Neural cell (in vitro differentiated cells): ENCODE results near the gene RAB13. TPM values are rescaled to one million over a fixed set of nuclear protein-coding genes. Genes with fewer than 3 reads are reported as not detected.

Experiments
- H2AFZ ChIP-seq: fragments of 200-600, 300-800 bp; sonication (generic), shearing (Covaris generic); 2 replicates; pipeline ENCODE4 v1.6.0; 2014; ENCODE audit warnings: low read depth, mild to moderate bottlenecking, antibody characterized with exemption, low read length, moderate library complexity
- H3F3A ChIP-seq: fragments of 200-600 bp; shearing (Covaris generic); 2 replicates; pipeline ENCODE4 v1.6.1; 2016; ENCODE audit warnings: mild to moderate bottlenecking, moderate library complexity, mixed read lengths, antibody characterized with exemption, low read length; ENCODE audit not compliant: insufficient read depth, poor library complexity, severe bottlenecking
- H3K27ac ChIP-seq: fragments of 200-600, 300-800 bp; sonication (generic), shearing (Covaris generic); 2 replicates; pipeline ENCODE4 v1.5.1; 2014; ENCODE audit warnings: mild to moderate bottlenecking, low read length, moderate library complexity
- H3K27me3 ChIP-seq: fragments of 300-800, 200-600 bp; sonication (generic), shearing (Covaris generic); 2 replicates; pipeline ENCODE4 v1.6.0; 2014; ENCODE audit warnings: mild to moderate bottlenecking, low read depth, low read length, moderate library complexity; ENCODE audit not compliant: insufficient read depth
- H3K36me3 ChIP-seq: fragments of 300-800, 200-600 bp; sonication (generic), shearing (Covaris generic); 2 replicates; pipeline ENCODE4 v1.5.1; 2014; ENCODE audit warnings: mild to moderate bottlenecking, antibody characterized with exemption, low read length, moderate library complexity; ENCODE audit not compliant: insufficient read depth
- H3K4me2 ChIP-seq: fragments of 300-800, 200-600 bp; sonication (generic), shearing (Covaris generic); 2 replicates; pipeline ENCODE4 v1.6.0; 2014; ENCODE audit warnings: mild to moderate bottlenecking, low read length
- H3K4me3 ChIP-seq: fragments of 300-800, 200-600 bp; sonication (generic), shearing (Covaris generic); 2 replicates; pipeline ENCODE4 v1.5.1; 2014; ENCODE audit warnings: mild to moderate bottlenecking, low read length, moderate library complexity
- H3K79me2 ChIP-seq: fragments of 200-600 bp; shearing (Covaris generic); replicated peaks from 2 replicates; pipeline ENCODE4 v1.6.0; 2014; ENCODE audit warnings: mild to moderate bottlenecking, low read length, moderate library complexity; ENCODE audit not compliant: insufficient read depth
- H3K9ac ChIP-seq: fragments of 300-800, 200-600 bp; sonication (generic), shearing (Covaris generic); 2 replicates; pipeline ENCODE4 v1.6.1; 2016; ENCODE audit warnings: mild to moderate bottlenecking, low read length, mixed read lengths
- H3K9me2 ChIP-seq: fragments of 200-600 bp; shearing (Covaris generic); 2 replicates; pipeline ENCODE4 v1.6.1; 2016; ENCODE audit warnings: mild to moderate bottlenecking, low read length, mixed read lengths; ENCODE audit not compliant: insufficient read depth
- H3K9me3 ChIP-seq: fragments of 200-600, 300-800 bp; sonication (generic), shearing (Covaris generic); 2 replicates; pipeline ENCODE4 v1.6.1; 2016; ENCODE audit warnings: mild to moderate bottlenecking, mixed run types, low read length, moderate library complexity, mixed read lengths
- H4K20me1 ChIP-seq: fragments of 200-600 bp; shearing (Covaris generic); 2 replicates; pipeline ENCODE4 v1.6.1; 2016; ENCODE audit warnings: mild to moderate bottlenecking, mixed run types; ENCODE audit not compliant: insufficient read depth
- EP300 ChIP-seq: fragments of 450-650 bp; conservative IDR thresholded peaks from 2 replicates; pipeline ENCODE4 v1.6.1; 2014; ENCODE audit warnings: antibody characterized with exemption, mild to moderate bottlenecking, moderate library complexity; ENCODE audit not compliant: poor library complexity, severe bottlenecking
- EZH2 ChIP-seq: fragments of 200-600, 300-800 bp; shearing (Covaris generic), sonication (generic); IDR thresholded peaks from 2 replicates; pipeline ENCODE4 v1.6.1; 2014; ENCODE audit warnings: antibody characterized with exemption, low read length, borderline replicate concordance, mild to moderate bottlenecking; ENCODE audit not compliant: insufficient read depth, poor library complexity, severe bottlenecking
- MXI1 ChIP-seq: fragments of 450-650 bp; conservative IDR thresholded peaks from 2 replicates; pipeline ENCODE4 v1.6.1; 2014; ENCODE audit warnings: antibody characterized with exemption, mild to moderate bottlenecking; ENCODE audit not compliant: poor library complexity, severe bottlenecking
- POLR2AphosphoS5 ChIP-seq: IDR thresholded peaks from 2 replicates; pipeline ENCODE4 v1.6.1; 2012
- RAD21 ChIP-seq: fragments of 450-650 bp; conservative IDR thresholded peaks from 2 replicates; pipeline ENCODE4 v1.6.1; 2014; ENCODE audit warnings: antibody characterized with exemption, mild to moderate bottlenecking, moderate library complexity
- SMC3 ChIP-seq: fragments of 450-650 bp; conservative IDR thresholded peaks from 2 replicates; pipeline ENCODE4 v1.6.1; 2014; ENCODE audit warnings: antibody characterized with exemption, mild to moderate bottlenecking, moderate library complexity; ENCODE audit not compliant: poor library complexity
- TAF1 ChIP-seq: IDR thresholded peaks from 2 replicates; pipeline ENCODE4 v1.6.1; 2012; ENCODE audit warnings: low read depth
- polyA plus RNA-seq: library from polyadenylated mRNA; depleted of rRNA; stranded (reverse); fragments of >200 nt; gene quantifications from 2 replicates; pipeline ENCODE4 v1.2.3, GENCODE V29; 2014
- TF ChIP-seq, protein P1 (sequence below): fragments of 450-650 bp; IDR thresholded peaks from 2 replicates; pipeline ENCODE4 v1.5.1; 2014; ENCODE audit warnings: antibody characterized with exemption, mild to moderate bottlenecking, moderate library complexity; ENCODE audit not compliant: poor library complexity, severe bottlenecking
- TF ChIP-seq, protein P2 (sequence below): IDR thresholded peaks from 2 replicates; pipeline ENCODE4 v1.6.1; 2012; ENCODE audit warnings: borderline replicate concordance

Gene RAB13
- polyA plus RNA-seq, 1 donor from 2014 or later = 0.53 TPM

DNA sequence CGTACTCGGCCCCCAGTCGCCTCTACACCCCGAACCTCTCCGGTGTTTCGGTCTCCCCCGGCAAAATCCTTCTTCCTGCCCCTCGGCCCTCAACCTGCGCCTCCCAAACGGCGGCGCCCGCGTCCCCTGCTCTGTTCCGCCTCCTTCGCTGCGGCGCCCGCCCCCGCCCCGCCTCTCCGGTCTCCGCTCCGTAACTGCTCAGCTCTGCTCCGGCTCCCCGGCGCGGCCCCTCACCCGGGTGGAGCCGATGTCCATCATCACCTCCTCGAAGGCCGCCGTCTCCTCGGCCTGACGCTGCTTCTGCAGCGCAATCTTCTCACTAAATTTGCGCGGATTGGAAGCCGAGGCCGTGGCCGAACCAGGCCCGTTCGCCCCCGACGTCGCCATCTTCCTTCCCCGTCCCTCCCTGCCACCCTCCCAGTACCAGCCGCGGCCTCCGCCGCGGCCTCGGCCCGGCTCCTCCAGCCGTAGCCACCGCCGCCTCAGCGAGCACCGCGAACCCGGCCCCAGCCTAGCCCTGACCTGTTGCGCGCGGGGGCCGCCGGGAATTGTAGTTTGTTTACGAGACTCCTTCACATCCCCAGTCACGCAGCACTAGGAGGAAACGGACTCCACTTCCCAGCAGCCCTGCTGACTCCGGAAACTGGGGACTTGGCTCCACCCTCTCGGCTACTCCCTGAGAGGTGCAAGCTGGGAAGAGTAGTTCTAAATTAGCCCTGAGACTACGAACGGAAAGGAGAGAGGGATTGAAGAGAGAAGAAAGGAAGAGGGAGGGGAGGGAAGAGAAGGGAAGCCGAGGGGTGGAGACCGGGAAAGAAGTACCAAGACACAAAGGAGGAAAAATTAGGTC, 27.8 kb downstream of the RAB13 start, which contains the start of gene CRTC2:
Gene CRTC2 (minus strand): TSS at position 502 of the 850 bp plus-strand sequence. CDS start 115 bp downstream, at position 387.
- Histone ChIP-seq H3K9me3 (no peaks in the 10 kb centered on the region), H3K9ac (peak within 1 kb of the TSS; percentile 90), H2AFZ (peak within 1 kb of the TSS; percentile 69), H3K27ac (peak within 1 kb of the TSS; percentile 84), H3K27me3 (no peaks in the 10 kb centered on the region), H3K79me2 (peaks cover 52% of the 10 kb centered on the region), H3K4me2 (peak within 1 kb of the TSS; percentile 94), H3K36me3 (no peaks in the 10 kb centered on the region), H3K9me2 (no peaks in the 10 kb centered on the region), H4K20me1 (no peaks in the 10 kb centered on the region), H3K4me3 (peak within 1 kb of the TSS; percentile 83), H3F3A (no peaks in the 10 kb centered on the region)
- TF ChIP-seq SMC3 (peak; percentile 19), EP300 (peak; percentile 31), MXI1 (peak; percentile 73), RAD21 (no peak), EZH2 (no peak), POLR2AphosphoS5 (peak; percentile 84), TAF1 (peak; percentile 34)
- TF ChIP-seq, protein P1, sequence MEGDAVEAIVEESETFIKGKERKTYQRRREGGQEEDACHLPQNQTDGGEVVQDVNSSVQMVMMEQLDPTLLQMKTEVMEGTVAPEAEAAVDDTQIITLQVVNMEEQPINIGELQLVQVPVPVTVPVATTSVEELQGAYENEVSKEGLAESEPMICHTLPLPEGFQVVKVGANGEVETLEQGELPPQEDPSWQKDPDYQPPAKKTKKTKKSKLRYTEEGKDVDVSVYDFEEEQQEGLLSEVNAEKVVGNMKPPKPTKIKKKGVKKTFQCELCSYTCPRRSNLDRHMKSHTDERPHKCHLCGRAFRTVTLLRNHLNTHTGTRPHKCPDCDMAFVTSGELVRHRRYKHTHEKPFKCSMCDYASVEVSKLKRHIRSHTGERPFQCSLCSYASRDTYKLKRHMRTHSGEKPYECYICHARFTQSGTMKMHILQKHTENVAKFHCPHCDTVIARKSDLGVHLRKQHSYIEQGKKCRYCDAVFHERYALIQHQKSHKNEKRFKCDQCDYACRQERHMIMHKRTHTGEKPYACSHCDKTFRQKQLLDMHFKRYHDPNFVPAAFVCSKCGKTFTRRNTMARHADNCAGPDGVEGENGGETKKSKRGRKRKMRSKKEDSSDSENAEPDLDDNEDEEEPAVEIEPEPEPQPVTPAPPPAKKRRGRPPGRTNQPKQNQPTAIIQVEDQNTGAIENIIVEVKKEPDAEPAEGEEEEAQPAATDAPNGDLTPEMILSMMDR = peak; percentile 23
- TF ChIP-seq, protein P2, sequence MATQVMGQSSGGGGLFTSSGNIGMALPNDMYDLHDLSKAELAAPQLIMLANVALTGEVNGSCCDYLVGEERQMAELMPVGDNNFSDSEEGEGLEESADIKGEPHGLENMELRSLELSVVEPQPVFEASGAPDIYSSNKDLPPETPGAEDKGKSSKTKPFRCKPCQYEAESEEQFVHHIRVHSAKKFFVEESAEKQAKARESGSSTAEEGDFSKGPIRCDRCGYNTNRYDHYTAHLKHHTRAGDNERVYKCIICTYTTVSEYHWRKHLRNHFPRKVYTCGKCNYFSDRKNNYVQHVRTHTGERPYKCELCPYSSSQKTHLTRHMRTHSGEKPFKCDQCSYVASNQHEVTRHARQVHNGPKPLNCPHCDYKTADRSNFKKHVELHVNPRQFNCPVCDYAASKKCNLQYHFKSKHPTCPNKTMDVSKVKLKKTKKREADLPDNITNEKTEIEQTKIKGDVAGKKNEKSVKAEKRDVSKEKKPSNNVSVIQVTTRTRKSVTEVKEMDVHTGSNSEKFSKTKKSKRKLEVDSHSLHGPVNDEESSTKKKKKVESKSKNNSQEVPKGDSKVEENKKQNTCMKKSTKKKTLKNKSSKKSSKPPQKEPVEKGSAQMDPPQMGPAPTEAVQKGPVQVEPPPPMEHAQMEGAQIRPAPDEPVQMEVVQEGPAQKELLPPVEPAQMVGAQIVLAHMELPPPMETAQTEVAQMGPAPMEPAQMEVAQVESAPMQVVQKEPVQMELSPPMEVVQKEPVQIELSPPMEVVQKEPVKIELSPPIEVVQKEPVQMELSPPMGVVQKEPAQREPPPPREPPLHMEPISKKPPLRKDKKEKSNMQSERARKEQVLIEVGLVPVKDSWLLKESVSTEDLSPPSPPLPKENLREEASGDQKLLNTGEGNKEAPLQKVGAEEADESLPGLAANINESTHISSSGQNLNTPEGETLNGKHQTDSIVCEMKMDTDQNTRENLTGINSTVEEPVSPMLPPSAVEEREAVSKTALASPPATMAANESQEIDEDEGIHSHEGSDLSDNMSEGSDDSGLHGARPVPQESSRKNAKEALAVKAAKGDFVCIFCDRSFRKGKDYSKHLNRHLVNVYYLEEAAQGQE = peak; percentile 63

DNA sequence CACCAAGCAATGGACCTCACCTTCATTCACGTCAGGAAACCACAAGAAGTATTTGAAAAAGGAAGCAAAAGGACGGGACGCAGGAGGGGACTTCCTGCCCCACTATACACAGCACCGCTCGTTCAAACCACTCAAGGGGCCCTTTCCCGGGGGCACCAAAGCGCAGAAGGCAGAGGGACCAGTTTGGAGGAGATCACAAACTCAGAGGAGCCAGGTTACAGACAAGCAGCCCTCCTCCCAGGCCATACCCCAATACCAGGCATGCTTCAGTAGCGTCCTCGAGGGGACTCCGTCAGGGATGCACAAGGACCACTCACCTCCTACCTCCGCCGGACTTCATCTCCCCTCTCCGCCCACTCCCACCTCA, 28.4 kb downstream of the RAB13 start:
- H3K9ac ChIP-seq = peak overlapping the region; percentile 90
- no peaks in the 10 kb centered on the region for H4K20me1 ChIP-seq
- H3K9me3 ChIP-seq = no peaks in the 10 kb centered on the region
- H3K36me3 ChIP-seq = no peaks in the 10 kb centered on the region
- no peaks in the 10 kb centered on the region for H3F3A ChIP-seq
- no peaks in the 10 kb centered on the region for H3K27me3 ChIP-seq
- H3K4me2 ChIP-seq = peak overlapping the region; percentile 94
- H3K27ac ChIP-seq = peak overlapping the region; percentile 84
- H2AFZ ChIP-seq = peak overlapping the region; percentile 69
- no peaks in the 10 kb centered on the region for H3K9me2 ChIP-seq
- peak overlapping the region; percentile 83 for H3K4me3 ChIP-seq
- TF ChIP-seq SMC3 (no peak), MXI1 (no peak), TAF1 (no peak), EZH2 (no peak), EP300 (no peak), RAD21 (no peak)
- TF ChIP-seq, protein P2 = no peak
- TF ChIP-seq, protein P1 = no peak
- peaks cover 47% of the 10 kb centered on the region for H3K79me2 ChIP-seq
